GM12873 (cell line): ENCODE results near the gene TGFBR3L.

ENCODE experiments used
- TF ChIP-seq, protein P1 (sequence below): IDR thresholded peaks from 2 replicates; pipeline ENCODE4 v1.5.1; 2012; ENCODE audit warnings: low read depth, mild to moderate bottlenecking, moderate library complexity, low read length, control low read depth; ENCODE audit not compliant: insufficient read depth; ENCODE audit errors: missing control alignments

Gene TGFBR3L

DNA sequence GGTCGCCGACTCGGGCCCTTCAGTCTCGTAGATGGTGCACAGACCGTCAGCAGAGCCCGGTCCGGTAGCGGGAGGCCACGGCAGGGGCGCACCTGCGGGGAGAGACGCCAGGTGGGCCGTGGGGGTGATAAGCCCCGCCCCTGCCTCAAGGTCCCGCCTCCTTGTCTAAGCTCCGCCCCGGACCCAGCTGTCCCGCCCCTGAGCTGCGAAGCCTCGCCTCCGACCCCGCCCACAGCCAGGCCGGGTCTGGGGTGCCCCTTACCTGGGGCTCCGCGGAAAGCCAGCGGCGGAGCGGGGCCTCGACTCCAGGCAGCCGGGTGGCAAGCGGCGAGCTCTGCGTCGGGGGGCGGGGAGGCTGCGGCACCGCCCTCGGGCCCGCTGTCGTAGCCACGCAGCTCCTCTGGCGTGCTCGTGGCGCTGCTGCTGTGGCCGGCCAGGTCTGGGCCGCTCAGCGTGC lies 45.1 kb upstream of the TGFBR3L start:
- TF ChIP-seq, protein P1, sequence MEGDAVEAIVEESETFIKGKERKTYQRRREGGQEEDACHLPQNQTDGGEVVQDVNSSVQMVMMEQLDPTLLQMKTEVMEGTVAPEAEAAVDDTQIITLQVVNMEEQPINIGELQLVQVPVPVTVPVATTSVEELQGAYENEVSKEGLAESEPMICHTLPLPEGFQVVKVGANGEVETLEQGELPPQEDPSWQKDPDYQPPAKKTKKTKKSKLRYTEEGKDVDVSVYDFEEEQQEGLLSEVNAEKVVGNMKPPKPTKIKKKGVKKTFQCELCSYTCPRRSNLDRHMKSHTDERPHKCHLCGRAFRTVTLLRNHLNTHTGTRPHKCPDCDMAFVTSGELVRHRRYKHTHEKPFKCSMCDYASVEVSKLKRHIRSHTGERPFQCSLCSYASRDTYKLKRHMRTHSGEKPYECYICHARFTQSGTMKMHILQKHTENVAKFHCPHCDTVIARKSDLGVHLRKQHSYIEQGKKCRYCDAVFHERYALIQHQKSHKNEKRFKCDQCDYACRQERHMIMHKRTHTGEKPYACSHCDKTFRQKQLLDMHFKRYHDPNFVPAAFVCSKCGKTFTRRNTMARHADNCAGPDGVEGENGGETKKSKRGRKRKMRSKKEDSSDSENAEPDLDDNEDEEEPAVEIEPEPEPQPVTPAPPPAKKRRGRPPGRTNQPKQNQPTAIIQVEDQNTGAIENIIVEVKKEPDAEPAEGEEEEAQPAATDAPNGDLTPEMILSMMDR: no peak

DNA sequence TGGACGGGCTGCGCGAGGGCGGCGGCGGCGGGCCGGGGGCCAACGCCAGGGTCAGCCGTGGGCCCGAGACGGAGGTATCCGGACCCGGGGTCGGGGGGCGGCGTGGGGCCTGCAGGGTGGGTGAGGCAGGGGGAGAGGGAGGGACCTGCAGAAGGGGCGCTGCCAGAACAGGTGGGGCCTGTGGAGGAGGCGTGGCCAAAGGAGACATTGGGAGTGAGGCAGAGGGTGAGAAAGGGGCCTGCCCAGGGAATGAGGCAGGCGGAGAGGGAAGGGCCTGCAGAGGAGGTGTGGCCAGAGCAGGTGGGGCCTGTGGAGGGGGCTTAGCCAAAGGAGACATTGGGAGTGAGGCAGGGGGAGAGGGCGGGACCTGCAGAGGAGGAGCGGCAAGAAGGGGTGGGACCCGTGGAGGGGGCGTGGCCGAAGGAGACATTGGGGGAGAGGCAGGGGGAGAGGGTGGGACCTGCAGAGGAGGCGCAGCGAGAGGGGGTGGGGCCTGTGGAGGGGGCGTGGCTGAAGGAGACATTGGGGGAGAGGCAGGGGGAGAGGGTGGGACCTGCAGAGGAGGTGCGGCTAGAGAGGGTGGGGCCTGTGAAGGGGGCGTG lies 44.6 kb upstream of the TGFBR3L start:
- TF ChIP-seq, protein P1: no peak

DNA sequence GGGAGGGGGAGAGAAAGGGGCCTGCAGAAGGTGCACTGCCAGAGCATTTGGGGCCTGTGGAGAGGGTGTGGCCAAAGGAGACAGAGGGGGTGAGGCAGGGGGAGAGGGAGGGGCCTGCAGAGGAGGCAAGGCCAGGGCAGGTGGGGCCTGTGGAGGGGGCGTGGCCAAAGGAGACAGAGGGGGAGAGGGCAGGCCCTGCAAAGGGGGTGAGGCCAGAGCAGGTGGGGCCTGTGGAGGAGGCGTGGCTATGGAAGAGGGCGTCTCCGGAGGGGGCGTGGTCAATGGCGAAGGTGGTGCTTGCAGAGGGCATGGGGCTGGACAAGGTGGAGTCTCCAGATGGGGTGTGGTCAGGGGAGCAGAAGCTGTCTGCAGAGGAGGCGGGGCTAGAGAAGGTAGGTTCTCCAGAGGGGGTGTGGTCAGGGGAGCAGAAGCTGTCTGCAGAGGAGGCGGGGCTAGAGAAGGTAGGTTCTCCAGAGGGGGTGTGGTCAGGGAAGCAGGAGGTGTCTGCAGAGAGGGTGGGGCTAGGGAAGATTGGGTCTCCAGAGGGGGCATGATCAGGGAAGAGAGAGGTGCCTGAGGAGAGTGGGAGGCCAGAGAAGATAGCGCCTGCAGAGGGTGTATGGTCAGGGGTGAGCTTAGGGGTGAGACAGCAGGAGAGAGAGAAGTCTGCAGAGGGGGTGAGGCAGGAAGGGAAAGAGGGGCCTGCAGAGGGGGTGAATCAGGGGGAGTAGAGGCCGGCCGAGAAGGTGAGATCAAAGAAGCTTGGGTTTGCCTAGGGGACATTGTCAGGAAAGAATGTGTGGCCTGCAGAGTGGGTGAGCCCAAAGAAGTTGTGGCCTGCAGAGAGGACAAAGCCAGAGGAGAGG lies 43.8 kb upstream of the TGFBR3L start:
- TF ChIP-seq, protein P1: no peak

DNA sequence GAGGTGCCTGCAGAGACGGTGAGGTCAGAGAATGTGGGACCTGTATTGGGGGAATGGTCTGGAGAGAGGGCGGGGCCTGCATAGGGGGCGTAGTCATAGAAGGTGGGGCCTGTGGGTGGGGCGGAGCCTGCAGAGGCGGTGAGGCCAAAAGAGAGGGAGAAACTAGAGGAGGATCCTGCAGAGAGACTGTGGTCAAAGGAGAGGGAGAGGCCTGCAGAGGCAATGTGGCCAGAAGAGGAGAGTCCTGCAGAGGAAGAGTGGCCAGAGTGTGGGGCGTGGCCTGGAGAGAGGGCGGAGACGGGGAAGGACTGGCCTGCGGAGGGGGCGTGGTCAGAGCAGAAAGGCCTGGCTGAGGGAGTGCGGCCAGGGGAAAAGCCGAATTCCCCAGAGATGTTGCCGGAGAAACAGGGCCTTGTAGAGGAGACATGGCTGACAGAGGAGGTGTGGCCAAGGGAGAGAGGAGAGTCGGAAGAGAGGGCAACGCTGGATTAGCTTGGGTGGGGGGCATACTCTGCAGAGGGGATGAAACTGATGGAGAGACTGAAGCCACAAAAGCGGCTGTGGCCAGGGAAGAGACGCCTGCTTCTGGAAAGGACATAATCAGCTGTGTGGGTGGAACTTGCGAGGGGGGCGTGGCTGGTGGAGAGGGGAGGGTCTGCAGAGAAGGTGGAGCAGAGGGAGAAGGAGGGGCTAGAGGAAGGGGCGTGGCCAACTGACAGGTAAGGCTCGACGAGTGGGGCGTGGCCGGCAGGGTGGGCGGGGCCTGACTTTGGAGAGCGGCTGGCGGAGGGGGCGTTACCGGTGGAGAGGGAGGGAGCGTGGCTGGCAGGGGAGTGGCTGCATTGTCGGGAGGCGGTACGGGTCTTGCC lies 43.0 kb upstream of the TGFBR3L start:
- TF ChIP-seq, protein P1: no peak

DNA sequence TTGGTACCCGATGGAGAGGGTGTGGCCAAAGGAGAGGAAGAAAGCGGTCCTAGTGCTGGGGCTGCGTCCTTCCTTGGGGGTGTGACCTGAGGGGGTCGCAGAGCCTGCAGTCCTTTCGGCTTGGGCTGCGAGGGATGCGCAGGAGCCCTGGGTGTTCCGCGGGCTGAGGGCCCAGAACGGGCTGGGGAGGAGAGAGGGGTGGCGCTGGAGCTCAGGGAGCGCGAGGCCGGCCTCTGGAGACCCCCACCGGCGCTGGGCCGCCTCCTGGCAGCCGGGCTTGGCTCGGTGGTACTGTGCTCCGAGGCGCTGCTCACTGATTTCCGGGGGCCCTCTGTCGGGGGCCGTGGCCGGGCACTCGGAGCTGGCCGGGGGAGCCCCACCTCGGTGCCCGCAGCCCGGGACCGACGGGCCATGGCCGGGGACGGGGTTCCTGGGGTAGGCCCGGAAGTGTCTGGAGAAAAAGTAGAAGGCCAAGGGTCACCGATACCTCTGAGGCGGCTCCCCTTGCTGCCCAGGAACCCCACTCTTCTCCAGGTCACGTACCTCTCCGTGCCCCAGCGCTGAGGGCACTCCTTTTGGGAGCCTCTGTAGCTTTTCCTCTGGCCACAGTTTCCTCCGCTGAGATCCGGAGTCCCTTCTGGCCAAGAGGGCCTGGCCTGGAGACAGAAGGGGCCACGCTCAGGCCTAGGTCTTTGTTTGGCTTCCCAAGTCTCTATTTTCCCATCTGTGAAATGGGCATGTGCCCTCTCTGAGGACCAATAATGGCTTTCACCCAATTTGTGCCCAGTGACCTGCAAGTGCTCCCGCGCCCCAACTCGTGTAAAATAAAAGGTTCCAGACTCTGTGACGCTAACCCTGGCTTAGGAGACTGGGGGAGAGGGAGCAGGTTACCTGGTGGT lies 42.1 kb upstream of the TGFBR3L start:
- TF ChIP-seq, protein P1: no peak

DNA sequence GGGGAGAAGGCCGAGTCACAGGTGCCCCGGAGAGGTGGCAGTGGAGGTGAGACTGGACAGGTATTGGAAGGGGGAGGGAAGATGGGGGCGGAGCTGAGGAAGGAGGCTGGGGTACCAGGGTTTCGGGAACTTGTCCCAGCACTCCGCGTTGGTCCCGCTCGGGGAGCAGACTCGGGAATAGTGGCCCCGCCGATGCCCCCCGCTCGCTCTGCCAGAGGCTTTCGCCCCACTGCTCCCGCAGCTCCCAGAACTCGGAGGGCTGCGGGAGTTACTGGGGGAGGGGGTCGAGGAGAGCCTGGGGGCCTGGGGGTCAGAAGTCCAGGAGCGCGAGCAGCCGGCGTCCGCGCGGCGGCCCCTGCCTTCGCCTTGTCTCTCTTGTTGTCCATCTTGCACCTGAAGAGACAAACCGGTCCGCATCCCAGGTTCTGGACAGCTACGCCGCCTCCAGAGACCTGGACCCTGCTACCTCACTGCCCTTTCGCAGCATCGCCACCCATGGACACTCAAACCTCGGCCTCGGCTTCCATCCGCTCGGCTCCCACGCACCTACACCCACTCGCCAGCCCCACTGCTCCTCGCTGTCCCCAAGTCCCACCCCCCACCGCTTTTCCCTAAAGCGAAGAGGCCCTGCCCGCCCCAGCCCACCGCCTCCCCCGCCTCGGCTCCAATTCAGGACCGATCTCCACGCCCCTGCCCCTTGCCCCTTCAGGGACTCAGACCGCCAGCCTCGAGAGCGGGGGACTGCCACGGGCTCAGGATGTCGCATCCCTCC lies 41.1 kb upstream of the TGFBR3L start:
- TF ChIP-seq, protein P1: no peak
